ENCODE measurements around the gene FGFR1OP2. TPM values are rescaled to one million over a fixed set of nuclear protein-coding genes. Genes with fewer than 3 reads are reported as not detected.

Gene FGFR1OP2
- total and polyA plus RNA-seq, 2 donors (not counting 1 experiment from before 2014, with no cell fraction given) = 36.4 to 60.8 TPM

DNA sequence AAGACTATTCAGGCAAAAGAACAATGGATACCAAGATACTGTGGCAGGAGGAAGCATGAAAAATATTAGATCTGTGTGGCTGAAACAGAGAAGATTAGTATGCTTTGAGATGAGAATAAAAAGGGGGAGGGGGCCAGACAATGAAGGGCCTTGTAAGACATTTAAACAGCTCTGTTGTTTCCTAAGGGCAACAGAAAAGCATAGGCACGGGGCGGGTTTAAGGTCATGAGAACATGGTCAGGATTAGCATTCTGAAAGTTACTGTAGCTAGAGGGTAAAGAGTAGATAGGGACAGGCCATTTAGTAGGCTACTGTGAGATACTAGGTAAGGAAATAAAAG lies 19.1 kb upstream of the FGFR1OP2 start:
- no peaks in the 10 kb centered on the region for H3K79me2 ChIP-seq (ENCODE audit: control insufficient read depth, insufficient read depth, low read length)
- H3K27ac ChIP-seq (ENCODE audit: insufficient read depth, low read length) = no peak overlapping the region
- H2AFZ ChIP-seq (ENCODE audit: low read length) = no peak overlapping the region
- no peak for DNase-seq (ENCODE audit: low read depth in 2 of 2)
- no peak overlapping the region for H3K4me2 ChIP-seq (ENCODE audit: extremely low read depth, insufficient read depth, low read length)
- no peak overlapping the region for H3K9ac ChIP-seq (ENCODE audit: insufficient read depth, low read length)
- no peaks in the 10 kb centered on the region for H4K20me1 ChIP-seq (ENCODE audit: control insufficient read depth, extremely low read depth, insufficient read depth, low read length)
- TF ChIP-seq, protein P1, sequence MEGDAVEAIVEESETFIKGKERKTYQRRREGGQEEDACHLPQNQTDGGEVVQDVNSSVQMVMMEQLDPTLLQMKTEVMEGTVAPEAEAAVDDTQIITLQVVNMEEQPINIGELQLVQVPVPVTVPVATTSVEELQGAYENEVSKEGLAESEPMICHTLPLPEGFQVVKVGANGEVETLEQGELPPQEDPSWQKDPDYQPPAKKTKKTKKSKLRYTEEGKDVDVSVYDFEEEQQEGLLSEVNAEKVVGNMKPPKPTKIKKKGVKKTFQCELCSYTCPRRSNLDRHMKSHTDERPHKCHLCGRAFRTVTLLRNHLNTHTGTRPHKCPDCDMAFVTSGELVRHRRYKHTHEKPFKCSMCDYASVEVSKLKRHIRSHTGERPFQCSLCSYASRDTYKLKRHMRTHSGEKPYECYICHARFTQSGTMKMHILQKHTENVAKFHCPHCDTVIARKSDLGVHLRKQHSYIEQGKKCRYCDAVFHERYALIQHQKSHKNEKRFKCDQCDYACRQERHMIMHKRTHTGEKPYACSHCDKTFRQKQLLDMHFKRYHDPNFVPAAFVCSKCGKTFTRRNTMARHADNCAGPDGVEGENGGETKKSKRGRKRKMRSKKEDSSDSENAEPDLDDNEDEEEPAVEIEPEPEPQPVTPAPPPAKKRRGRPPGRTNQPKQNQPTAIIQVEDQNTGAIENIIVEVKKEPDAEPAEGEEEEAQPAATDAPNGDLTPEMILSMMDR (conservative IDR thresholded peaks at IDR 0.05 in 1 of 2, IDR thresholded peaks at IDR 0.05 in 1 of 2; ENCODE audit: low read depth in 1 of 2, low read length in 2 of 2) = no peak
- TF ChIP-seq EZH2 (IDR thresholded peaks at IDR 0.05; ENCODE audit: low read length, missing control alignments) = no peak
- H3K4me3 ChIP-seq (replicated peaks in 1 of 4; ENCODE audit: control extremely low read depth in 1 of 4, insufficient read depth in 1 of 4, low read depth in 3 of 4, low read length in 4 of 4) = no peak overlapping the region
- no peaks in the 10 kb centered on the region for H3K9me3 ChIP-seq (ENCODE audit: control insufficient read depth, insufficient read depth, low read depth, low read length)
- H3K27me3 ChIP-seq (ENCODE audit: control insufficient read depth, insufficient read depth, low read length) = no peaks in the 10 kb centered on the region
- no peaks in the 10 kb centered on the region for H3K4me1 ChIP-seq (ENCODE audit: control insufficient read depth, extremely low read depth, insufficient read depth, low read length)
- H3K36me3 ChIP-seq (ENCODE audit: control insufficient read depth, insufficient read depth, low read length) = no peaks in the 10 kb centered on the region

DNA sequence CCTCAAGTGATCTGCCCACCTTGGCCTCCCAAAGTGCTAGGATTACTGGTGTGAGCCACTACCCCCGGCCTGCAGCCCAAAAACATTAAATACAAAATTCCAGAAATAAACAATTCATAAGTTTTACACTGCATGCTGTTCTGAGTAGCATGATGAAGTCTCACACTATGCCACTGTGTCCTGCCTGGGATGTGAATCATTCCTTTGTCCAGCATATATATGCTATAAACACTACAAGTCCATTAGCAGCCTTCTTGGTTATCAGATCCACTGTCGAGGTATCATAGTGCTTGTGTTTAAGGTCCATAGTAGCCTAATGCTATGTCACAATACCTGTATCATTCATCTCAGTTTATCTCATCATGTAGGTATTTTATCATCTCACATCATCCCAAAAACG lies 16.4 kb upstream of the FGFR1OP2 start:
- Histone ChIP-seq H4K20me1 (ENCODE audit: control insufficient read depth, extremely low read depth, insufficient read depth, low read length) (no peaks in the 10 kb centered on the region), H2AFZ (ENCODE audit: low read length) (no peak overlapping the region), H3K4me3 (replicated peaks in 1 of 4; ENCODE audit: control extremely low read depth in 1 of 4, insufficient read depth in 1 of 4, low read depth in 3 of 4, low read length in 4 of 4) (no peak overlapping the region), H3K4me1 (ENCODE audit: control insufficient read depth, extremely low read depth, insufficient read depth, low read length) (no peaks in the 10 kb centered on the region), H3K27me3 (ENCODE audit: control insufficient read depth, insufficient read depth, low read length) (no peaks in the 10 kb centered on the region), H3K9me3 (ENCODE audit: control insufficient read depth, insufficient read depth, low read depth, low read length) (no peaks in the 10 kb centered on the region), H3K36me3 (ENCODE audit: control insufficient read depth, insufficient read depth, low read length) (no peaks in the 10 kb centered on the region), H3K27ac (ENCODE audit: insufficient read depth, low read length) (no peak overlapping the region), H3K4me2 (ENCODE audit: extremely low read depth, insufficient read depth, low read length) (no peak overlapping the region), H3K9ac (ENCODE audit: insufficient read depth, low read length) (no peak overlapping the region), H3K79me2 (ENCODE audit: control insufficient read depth, insufficient read depth, low read length) (no peaks in the 10 kb centered on the region)
- TF ChIP-seq EZH2 (IDR thresholded peaks at IDR 0.05; ENCODE audit: low read length, missing control alignments) = no peak
- TF ChIP-seq, protein P1 (conservative IDR thresholded peaks at IDR 0.05 in 1 of 2, IDR thresholded peaks at IDR 0.05 in 1 of 2; ENCODE audit: low read depth in 1 of 2, low read length in 2 of 2) = no peak
- no peak for DNase-seq (ENCODE audit: low read depth in 2 of 2)

DNA sequence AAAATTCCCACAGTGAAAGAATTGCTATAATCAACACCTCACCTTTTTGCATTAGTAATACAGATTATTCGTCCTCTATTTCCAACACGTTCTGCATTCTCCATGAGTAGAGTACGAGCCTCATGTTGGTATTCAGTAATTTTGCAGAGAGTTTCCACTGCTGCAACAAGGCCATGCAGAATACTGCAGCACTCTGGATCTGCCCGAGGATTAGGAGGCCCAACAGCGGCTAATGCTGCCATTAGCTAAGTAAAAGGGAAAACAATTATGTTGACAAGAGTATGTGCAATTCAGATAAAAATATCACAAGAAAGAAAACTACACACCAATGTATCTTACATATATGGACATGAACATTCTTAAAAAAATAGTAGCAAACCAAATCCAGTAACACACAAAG lies 9.6 kb upstream of the FGFR1OP2 start:
- Histone ChIP-seq H3K27me3 (ENCODE audit: control insufficient read depth, insufficient read depth, low read length) (no peaks in the 10 kb centered on the region), H4K20me1 (ENCODE audit: control insufficient read depth, extremely low read depth, insufficient read depth, low read length) (no peaks in the 10 kb centered on the region), H3K9ac (ENCODE audit: insufficient read depth, low read length) (no peak overlapping the region), H3K36me3 (ENCODE audit: control insufficient read depth, insufficient read depth, low read length) (no peaks in the 10 kb centered on the region), H3K9me3 (ENCODE audit: control insufficient read depth, insufficient read depth, low read depth, low read length) (no peaks in the 10 kb centered on the region), H3K27ac (ENCODE audit: insufficient read depth, low read length) (no peak overlapping the region), H3K4me1 (ENCODE audit: control insufficient read depth, extremely low read depth, insufficient read depth, low read length) (no peaks in the 10 kb centered on the region), H3K79me2 (ENCODE audit: control insufficient read depth, insufficient read depth, low read length) (peaks cover 2% of the 10 kb centered on the region), H3K4me3 (replicated peaks in 1 of 4; ENCODE audit: control extremely low read depth in 1 of 4, insufficient read depth in 1 of 4, low read depth in 3 of 4, low read length in 4 of 4) (no peak overlapping the region), H2AFZ (ENCODE audit: low read length) (no peak overlapping the region), H3K4me2 (ENCODE audit: extremely low read depth, insufficient read depth, low read length) (no peak overlapping the region)
- TF ChIP-seq EZH2 (IDR thresholded peaks at IDR 0.05; ENCODE audit: low read length, missing control alignments) = no peak
- TF ChIP-seq, protein P1 (conservative IDR thresholded peaks at IDR 0.05 in 1 of 2, IDR thresholded peaks at IDR 0.05 in 1 of 2; ENCODE audit: low read depth in 1 of 2, low read length in 2 of 2) = no peak
- DNase-seq (ENCODE audit: low read depth in 2 of 2) = no peak

Data from fibroblast of lung (primary cell).